H9 (cell line): ENCODE results near the gene AGT. TPM values are rescaled to one million over a fixed set of nuclear protein-coding genes. Genes with fewer than 3 reads are reported as not detected.

Source experiments
- DNase-seq: peaks from one replicate; pipeline ENCODE4 v3.0.0-alpha.2; 2017
- H2AFZ ChIP-seq: one replicate; pipeline ENCODE4 v1.6.1; 2013; ENCODE audit warnings: mild to moderate bottlenecking, low read length, control low read depth, moderate library complexity
- H2AK5ac ChIP-seq: 2 replicates; pipeline ENCODE4 v1.6.1; 2013; ENCODE audit warnings: low read length, control low read depth, mixed read lengths; ENCODE audit not compliant: insufficient read length
- H2BK120ac ChIP-seq: one replicate; pipeline ENCODE4 v1.6.1; 2013; ENCODE audit warnings: low read depth, mild to moderate bottlenecking, low read length, control low read depth, inconsistent platforms; ENCODE audit not compliant: poor library complexity, severe bottlenecking
- H2BK12ac ChIP-seq: 2 replicates; pipeline ENCODE4 v1.6.1; 2013; ENCODE audit warnings: low read length, control low read depth, mixed read lengths, low read depth; ENCODE audit not compliant: insufficient read length
- H2BK15ac ChIP-seq: 2 replicates; pipeline ENCODE4 v1.6.1; 2013; ENCODE audit warnings: low read depth, low read length, control low read depth
- H2BK20ac ChIP-seq: one replicate; pipeline ENCODE4 v1.6.1; 2013; ENCODE audit warnings: low read depth, mild to moderate bottlenecking, low read length, control low read depth, inconsistent platforms; ENCODE audit not compliant: poor library complexity, severe bottlenecking
- H2BK5ac ChIP-seq: 2 replicates; pipeline ENCODE4 v1.6.1; 2013; ENCODE audit warnings: low read length, control low read depth, mixed read lengths; ENCODE audit not compliant: insufficient read length
- H3K14ac ChIP-seq: 2 replicates; pipeline ENCODE4 v1.6.1; 2013; ENCODE audit warnings: low read length, control low read depth; ENCODE audit not compliant: insufficient read depth
- H3K18ac ChIP-seq: 2 replicates; pipeline ENCODE4 v1.6.1; 2013; ENCODE audit warnings: low read depth, mild to moderate bottlenecking, mixed read lengths, low read length, control low read depth; ENCODE audit not compliant: insufficient read length
- H3K23ac ChIP-seq: 2 replicates; pipeline ENCODE4 v1.6.1; 2013; ENCODE audit warnings: low read length, control low read depth, mixed read lengths, low read depth; ENCODE audit not compliant: insufficient read length
- H3K23me2 ChIP-seq: 2 replicates; pipeline ENCODE4 v1.6.1; 2013; ENCODE audit warnings: low read depth, mild to moderate bottlenecking, mixed read lengths, low read length, control low read depth; ENCODE audit not compliant: insufficient read length, poor library complexity, severe bottlenecking
- H3K27ac ChIP-seq: 2 replicates; pipeline ENCODE4 v1.5.1; 2013; ENCODE audit warnings: low read length, control low read depth, mixed read lengths, low read depth; ENCODE audit not compliant: insufficient read length
- H3K27me3 ChIP-seq: 2 replicates; pipeline ENCODE4 v1.6.1; 2013; ENCODE audit warnings: low read length, control low read depth, inconsistent platforms; ENCODE audit not compliant: insufficient read depth
- H3K4ac ChIP-seq: 2 replicates; pipeline ENCODE4 v1.6.1; 2013; ENCODE audit warnings: low read depth, mild to moderate bottlenecking, control low read depth, inconsistent platforms, low read length, moderate library complexity
- H3K4me1 ChIP-seq: 2 replicates; pipeline ENCODE4 v1.6.1; 2013; ENCODE audit warnings: low read length, control low read depth, inconsistent platforms; ENCODE audit not compliant: insufficient read depth
- H3K4me2 ChIP-seq: 2 replicates; pipeline ENCODE4 v1.6.1; 2013; ENCODE audit warnings: low read length, control low read depth, mixed read lengths; ENCODE audit not compliant: insufficient read length, insufficient read depth
- H3K56ac ChIP-seq: 2 replicates; pipeline ENCODE4 v1.6.1; 2013; ENCODE audit warnings: low read depth, mild to moderate bottlenecking, mixed read lengths, low read length, control low read depth; ENCODE audit not compliant: insufficient read length
- H3K79me1 ChIP-seq: 2 replicates; pipeline ENCODE4 v1.6.1; 2013; ENCODE audit warnings: low read depth, mild to moderate bottlenecking, moderate library complexity, low read length, control low read depth, inconsistent platforms; ENCODE audit not compliant: insufficient read depth, poor library complexity, severe bottlenecking
- H3K79me2 ChIP-seq: 2 replicates; pipeline ENCODE4 v1.6.1; 2013; ENCODE audit warnings: low read length, control low read depth, inconsistent platforms; ENCODE audit not compliant: insufficient read depth
- H3K9ac ChIP-seq: 2 replicates; pipeline ENCODE4 v1.6.1; 2013; ENCODE audit warnings: low read length, control low read depth, mixed read lengths; ENCODE audit not compliant: insufficient read length; ENCODE audit errors: extremely low read depth
- H3K9me3 ChIP-seq: one replicate; pipeline ENCODE4 v1.6.1; 2013; ENCODE audit warnings: low read depth, low read length, inconsistent platforms; ENCODE audit not compliant: control insufficient read depth
- H3T11ph ChIP-seq: one replicate; pipeline ENCODE4 v1.6.1; 2013; ENCODE audit warnings: mild to moderate bottlenecking, low read length, control low read depth, inconsistent platforms
- H4K20me1 ChIP-seq: one replicate; pipeline ENCODE4 v1.6.1; 2013; ENCODE audit not compliant: control insufficient read depth, insufficient read length, insufficient read depth
- H4K5ac ChIP-seq: 2 replicates; pipeline ENCODE4 v1.6.1; 2013; ENCODE audit warnings: low read depth, mild to moderate bottlenecking, mixed read lengths, low read length, control low read depth; ENCODE audit not compliant: insufficient read length
- H4K8ac ChIP-seq: replicated peaks from 2 replicates; pipeline ENCODE4 v1.6.1; 2013; ENCODE audit warnings: low read length, control low read depth, mixed read lengths, low read depth; ENCODE audit not compliant: insufficient read length
- H4K91ac ChIP-seq: 2 replicates; pipeline ENCODE4 v1.6.1; 2013; ENCODE audit warnings: low read depth, mild to moderate bottlenecking, moderate library complexity, mixed read lengths, low read length, control low read depth; ENCODE audit not compliant: insufficient read length
- H3K27ac Mint-ChIP-seq, 3 experiments: 2 replicates in 2 of 3; 3 replicates in 1 of 3; pipeline ENCODE4 v1.8.0; 2020 to 2021; ENCODE audit warnings: mixed read lengths in 3 of 3, mild to moderate bottlenecking in 1 of 3, moderate library complexity in 1 of 3
- H3K27me3 Mint-ChIP-seq: 2 replicates; pipeline ENCODE4 v1.8.0; 2021; ENCODE audit warnings: low read depth, mild to moderate bottlenecking, moderate library complexity, mixed read lengths
- H3K36me3 Mint-ChIP-seq, 3 experiments: 2 replicates in 2 of 3; 3 replicates in 1 of 3; pipeline ENCODE4 v1.8.0; 2020 to 2021; ENCODE audit warnings: low read depth in 3 of 3, mixed read lengths in 3 of 3; ENCODE audit not compliant: insufficient read depth in 1 of 3
- H3K4me1 Mint-ChIP-seq, 2 experiments: 2 replicates each; pipeline ENCODE4 v1.8.0; 2020; ENCODE audit warnings: mixed read lengths in 2 of 2
- H3K4me3 Mint-ChIP-seq, 2 experiments: 2 replicates in 1 of 2; 3 replicates in 1 of 2; pipeline ENCODE4 v1.8.0; 2020 to 2021; ENCODE audit warnings: mild to moderate bottlenecking in 2 of 2, mixed read lengths in 2 of 2, moderate library complexity in 1 of 2
- H3K9me3 Mint-ChIP-seq, 2 experiments: 2 replicates in 1 of 2; 3 replicates in 1 of 2; pipeline ENCODE4 v1.8.0; 2020; ENCODE audit warnings: mild to moderate bottlenecking in 2 of 2, mixed read lengths in 2 of 2, moderate library complexity in 1 of 2
- WGBS: extraction: QIAGEN DNeasy Blood & Tissue Kit; methylation state at CpG from one replicate; pipeline ENCODE4 v1.1.7; 2013; ENCODE audit warnings: missing lambda C conversion rate, low lambda C conversion rate, mixed read lengths; ENCODE audit not compliant: insufficient read length; ENCODE audit errors: extremely low coverage; 5-methylcytosine and 5-hydroxymethylcytosine counted together
- total RNA-seq: library from RNA; stranded (reverse); gene quantifications from 2 replicates; pipeline ENCODE4 v1.2.1, GENCODE V29; 2021
- TF ChIP-seq, protein P1 (sequence below): fragments of 200-600 bp; sonication (generic); conservative IDR thresholded peaks from 3 replicates; pipeline ENCODE4 v1.8.0; 2021; ENCODE audit warnings: antibody characterized with exemption, mild to moderate bottlenecking

The AGT gene
- total RNA-seq, 1 experiment from 2014 or later: not detected

DNA sequence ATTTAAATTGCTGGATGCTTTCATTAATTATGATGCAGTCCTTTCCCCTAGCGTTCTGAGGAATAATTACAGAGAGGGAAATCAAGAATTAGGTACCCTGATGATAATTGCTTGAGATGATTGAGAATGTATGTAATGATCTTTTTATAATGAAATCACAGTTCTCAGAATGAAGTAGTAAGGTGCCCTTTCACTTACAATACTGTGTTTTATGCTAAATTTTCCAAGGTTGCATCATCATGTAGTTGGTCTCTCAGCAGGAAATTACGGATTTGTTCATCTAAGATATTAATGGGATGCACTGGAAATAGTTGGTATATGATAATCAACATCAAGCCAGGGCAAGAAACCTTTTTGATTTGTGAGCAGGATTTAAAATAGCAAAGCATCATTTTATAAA is 34.1 kb downstream of the AGT start:
- Histone ChIP-seq H4K8ac (no peak overlapping the region), H3T11ph (no peak overlapping the region), H4K91ac (no peak overlapping the region), H3K18ac (no peak overlapping the region), H3K9ac (no peak overlapping the region), H2BK5ac (no peak overlapping the region), H3K4me1 (no peaks in the 10 kb centered on the region), H3K56ac (no peak overlapping the region), H2AK5ac (no peak overlapping the region), H2BK12ac (no peak overlapping the region), H2AFZ (no peak overlapping the region), H3K27me3 (no peaks in the 10 kb centered on the region), H3K79me1 (no peaks in the 10 kb centered on the region), H3K4me2 (no peak overlapping the region), H3K79me2 (no peaks in the 10 kb centered on the region), H3K23ac (no peak overlapping the region), H2BK15ac (no peak overlapping the region), H2BK120ac (no peak overlapping the region), H3K4ac (no peak overlapping the region), H3K27ac (no peak overlapping the region), H3K14ac (no peak overlapping the region), H4K20me1 (no peaks in the 10 kb centered on the region), H3K9me3 (no peaks in the 10 kb centered on the region), H4K5ac (no peak overlapping the region), H3K23me2 (no peaks in the 10 kb centered on the region), H2BK20ac (no peak overlapping the region)
- DNase-seq: no peak
- Mint-ChIP-seq H3K4me3 (no peak overlapping the region), H3K27ac (no peak overlapping the region), H3K36me3 (peaks cover 24 to 73% (median 69%) of the 10 kb centered on the region in 3 experiments; a peak in 6 of 7 replicates), H3K4me1 (no peaks in the 10 kb centered on the region), H3K9me3 (no peaks in the 10 kb centered on the region), H3K27me3 (no peaks in the 10 kb centered on the region)
- whole genome bisulfite sequencing: no CpG with 5 or more reads among the region's 2 CpGs
- TF ChIP-seq, protein P1, sequence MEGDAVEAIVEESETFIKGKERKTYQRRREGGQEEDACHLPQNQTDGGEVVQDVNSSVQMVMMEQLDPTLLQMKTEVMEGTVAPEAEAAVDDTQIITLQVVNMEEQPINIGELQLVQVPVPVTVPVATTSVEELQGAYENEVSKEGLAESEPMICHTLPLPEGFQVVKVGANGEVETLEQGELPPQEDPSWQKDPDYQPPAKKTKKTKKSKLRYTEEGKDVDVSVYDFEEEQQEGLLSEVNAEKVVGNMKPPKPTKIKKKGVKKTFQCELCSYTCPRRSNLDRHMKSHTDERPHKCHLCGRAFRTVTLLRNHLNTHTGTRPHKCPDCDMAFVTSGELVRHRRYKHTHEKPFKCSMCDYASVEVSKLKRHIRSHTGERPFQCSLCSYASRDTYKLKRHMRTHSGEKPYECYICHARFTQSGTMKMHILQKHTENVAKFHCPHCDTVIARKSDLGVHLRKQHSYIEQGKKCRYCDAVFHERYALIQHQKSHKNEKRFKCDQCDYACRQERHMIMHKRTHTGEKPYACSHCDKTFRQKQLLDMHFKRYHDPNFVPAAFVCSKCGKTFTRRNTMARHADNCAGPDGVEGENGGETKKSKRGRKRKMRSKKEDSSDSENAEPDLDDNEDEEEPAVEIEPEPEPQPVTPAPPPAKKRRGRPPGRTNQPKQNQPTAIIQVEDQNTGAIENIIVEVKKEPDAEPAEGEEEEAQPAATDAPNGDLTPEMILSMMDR: no peak
